ENCODE measurements around the gene CORO1A. TPM values are rescaled to one million over a fixed set of nuclear protein-coding genes. Genes with fewer than 3 reads are reported as not detected.

CORO1A gene
- total and polyA plus RNA-seq, 2 experiments from 2014 or later = 1.7 to 2.4 TPM

- Histone ChIP-seq H3K27me3 (no peaks in the 10 kb centered on the region), H3K9me2 (replicated peaks; ENCODE audit: insufficient read depth) (no peaks in the 10 kb centered on the region), H3K9me3 (ENCODE audit: low read depth) (no peaks in the 10 kb centered on the region), H3K27ac (peak overlapping the region; percentile 72), H4K20me1 (ENCODE audit: insufficient read depth, poor library complexity, severe bottlenecking) (no peaks in the 10 kb centered on the region), H3K4me2 (peak overlapping the region; percentile 25), H2AFZ (peak overlapping the region; percentile 8), H3K36me3 (replicated peaks; ENCODE audit: insufficient read depth, low read depth) (no peaks in the 10 kb centered on the region), H3K79me2 (no peaks in the 10 kb centered on the region), H3K4me3 (no peak overlapping the region), H3K4me1 (ENCODE audit: insufficient read depth) (no peaks in the 10 kb centered on the region)
- no peak for TF ChIP-seq EZH2phosphoT487 (IDR thresholded peaks at IDR 0.05; ENCODE audit: low read depth, severe bottlenecking, unreplicated experiment)
- no peak for TF ChIP-seq EZH2 (IDR thresholded peaks at IDR 0.05; ENCODE audit: borderline replicate concordance)
- TF ChIP-seq CTCF (IDR thresholded peaks at IDR 0.05; ENCODE audit: poor library complexity) = no peak
- WGBS (ENCODE audit: low lambda C conversion rate, missing lambda C conversion rate) = 79% methylated on average over 13 of the region's 13 CpGs
- DNase-seq (ENCODE audit: low spot score) = peak; percentile 30
Observed at GRCh38 chr16:30139583-30140481, 43.6 kb upstream of the CORO1A start.

GRCh38 chr16:30141750-30142149 is 41.7 kb upstream of the CORO1A start:
- H4K20me1 ChIP-seq (ENCODE audit: insufficient read depth, poor library complexity, severe bottlenecking) = no peaks in the 10 kb centered on the region
- no peak overlapping the region for H3K27ac ChIP-seq
- H3K4me1 ChIP-seq (ENCODE audit: insufficient read depth) = no peaks in the 10 kb centered on the region
- 86% methylated on average over 2 of the region's 2 CpGs for WGBS (ENCODE audit: low lambda C conversion rate, missing lambda C conversion rate)
- no peak for TF ChIP-seq EZH2phosphoT487 (IDR thresholded peaks at IDR 0.05; ENCODE audit: low read depth, severe bottlenecking, unreplicated experiment)
- TF ChIP-seq EZH2 (IDR thresholded peaks at IDR 0.05; ENCODE audit: borderline replicate concordance) = no peak
- TF ChIP-seq CTCF (IDR thresholded peaks at IDR 0.05; ENCODE audit: poor library complexity) = no peak
- H2AFZ ChIP-seq = no peak overlapping the region
- no peak overlapping the region for H3K4me3 ChIP-seq
- no peak for DNase-seq (ENCODE audit: low spot score)
- H3K9me3 ChIP-seq (ENCODE audit: low read depth) = no peaks in the 10 kb centered on the region
- no peaks in the 10 kb centered on the region for H3K36me3 ChIP-seq (replicated peaks; ENCODE audit: insufficient read depth, low read depth)
- H3K79me2 ChIP-seq = no peaks in the 10 kb centered on the region
- no peaks in the 10 kb centered on the region for H3K27me3 ChIP-seq
- H3K9me2 ChIP-seq (replicated peaks; ENCODE audit: insufficient read depth) = no peaks in the 10 kb centered on the region
- H3K4me2 ChIP-seq = no peak overlapping the region

- Histone ChIP-seq H3K79me2 (no peaks in the 10 kb centered on the region), H3K27me3 (no peaks in the 10 kb centered on the region), H3K4me1 (ENCODE audit: insufficient read depth) (no peaks in the 10 kb centered on the region), H3K4me2 (no peak overlapping the region), H3K36me3 (replicated peaks; ENCODE audit: insufficient read depth, low read depth) (no peaks in the 10 kb centered on the region), H2AFZ (no peak overlapping the region), H3K9me2 (replicated peaks; ENCODE audit: insufficient read depth) (no peaks in the 10 kb centered on the region), H3K4me3 (no peak overlapping the region), H4K20me1 (ENCODE audit: insufficient read depth, poor library complexity, severe bottlenecking) (no peaks in the 10 kb centered on the region), H3K9me3 (ENCODE audit: low read depth) (no peaks in the 10 kb centered on the region), H3K27ac (no peak overlapping the region)
- no peak for TF ChIP-seq EZH2 (IDR thresholded peaks at IDR 0.05; ENCODE audit: borderline replicate concordance)
- no peak for TF ChIP-seq EZH2phosphoT487 (IDR thresholded peaks at IDR 0.05; ENCODE audit: low read depth, severe bottlenecking, unreplicated experiment)
- TF ChIP-seq CTCF (IDR thresholded peaks at IDR 0.05; ENCODE audit: poor library complexity) = peak; percentile 22
- WGBS (ENCODE audit: low lambda C conversion rate, missing lambda C conversion rate) = 89% methylated on average over 12 of the region's 13 CpGs
- peak; percentile 16 for DNase-seq (ENCODE audit: low spot score)
Observed at GRCh38 chr16:30142672-30143346, 40.6 kb upstream of the CORO1A start.
